GM12892 (cell line): ENCODE results near the gene COL6A5.

ENCODE experiments used
- POLR2A ChIP-seq: IDR thresholded peaks from 2 replicates; pipeline ENCODE4 v1.6.1; 2011; ENCODE audit warnings: low read depth, low read length, control low read depth
- POLR2AphosphoS5 ChIP-seq: IDR thresholded peaks from 2 replicates; pipeline ENCODE4 v1.6.1; 2011; ENCODE audit warnings: low read depth, low read length, control low read depth

- TF ChIP-seq POLR2AphosphoS5 (no peak), POLR2A (no peak)
These were observed 174.3 kb downstream of the COL6A5 start for GRCh38 chr3:130519754-130520153.
